ENCODE data around the gene OR2A5. TPM values are rescaled to one million over a fixed set of nuclear protein-coding genes. Genes with fewer than 3 reads are reported as not detected.
"Not testable (repeated sequence)": the region's sequence is repeated elsewhere in the genome, so short reads cannot be mapped to it uniquely, and the experiment has no call there.

The OR2A5 gene
- total RNA-seq, 1 donor from 2014 or later: not detected

DNA sequence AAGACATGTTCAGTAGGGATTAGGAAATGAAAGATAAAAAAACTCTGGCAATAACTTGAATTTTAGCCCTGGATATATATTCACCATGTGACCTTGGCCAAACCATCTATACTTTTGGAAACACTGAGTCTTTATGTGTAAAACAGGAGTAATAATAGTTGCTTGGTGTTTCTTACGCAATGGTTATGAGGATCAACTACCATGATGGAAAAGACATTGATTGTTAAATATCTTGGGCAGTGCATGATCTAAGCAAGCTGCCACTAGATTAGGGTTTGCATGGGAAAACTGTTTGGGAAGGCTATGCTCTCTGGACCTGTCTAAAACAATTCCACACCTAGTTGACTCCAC, 42.1 kb upstream of the OR2A5 start:
- TF ChIP-seq, protein P1, sequence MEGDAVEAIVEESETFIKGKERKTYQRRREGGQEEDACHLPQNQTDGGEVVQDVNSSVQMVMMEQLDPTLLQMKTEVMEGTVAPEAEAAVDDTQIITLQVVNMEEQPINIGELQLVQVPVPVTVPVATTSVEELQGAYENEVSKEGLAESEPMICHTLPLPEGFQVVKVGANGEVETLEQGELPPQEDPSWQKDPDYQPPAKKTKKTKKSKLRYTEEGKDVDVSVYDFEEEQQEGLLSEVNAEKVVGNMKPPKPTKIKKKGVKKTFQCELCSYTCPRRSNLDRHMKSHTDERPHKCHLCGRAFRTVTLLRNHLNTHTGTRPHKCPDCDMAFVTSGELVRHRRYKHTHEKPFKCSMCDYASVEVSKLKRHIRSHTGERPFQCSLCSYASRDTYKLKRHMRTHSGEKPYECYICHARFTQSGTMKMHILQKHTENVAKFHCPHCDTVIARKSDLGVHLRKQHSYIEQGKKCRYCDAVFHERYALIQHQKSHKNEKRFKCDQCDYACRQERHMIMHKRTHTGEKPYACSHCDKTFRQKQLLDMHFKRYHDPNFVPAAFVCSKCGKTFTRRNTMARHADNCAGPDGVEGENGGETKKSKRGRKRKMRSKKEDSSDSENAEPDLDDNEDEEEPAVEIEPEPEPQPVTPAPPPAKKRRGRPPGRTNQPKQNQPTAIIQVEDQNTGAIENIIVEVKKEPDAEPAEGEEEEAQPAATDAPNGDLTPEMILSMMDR (IDR thresholded peaks at IDR 0.05; ENCODE audit: insufficient read depth, low read length, poor library complexity, severe bottlenecking): no peak
- no peak overlapping the region for H3K4me3 ChIP-seq (ENCODE audit: low read depth, low read length)
- no peak for DNase-seq (ENCODE audit: low read depth)

DNA sequence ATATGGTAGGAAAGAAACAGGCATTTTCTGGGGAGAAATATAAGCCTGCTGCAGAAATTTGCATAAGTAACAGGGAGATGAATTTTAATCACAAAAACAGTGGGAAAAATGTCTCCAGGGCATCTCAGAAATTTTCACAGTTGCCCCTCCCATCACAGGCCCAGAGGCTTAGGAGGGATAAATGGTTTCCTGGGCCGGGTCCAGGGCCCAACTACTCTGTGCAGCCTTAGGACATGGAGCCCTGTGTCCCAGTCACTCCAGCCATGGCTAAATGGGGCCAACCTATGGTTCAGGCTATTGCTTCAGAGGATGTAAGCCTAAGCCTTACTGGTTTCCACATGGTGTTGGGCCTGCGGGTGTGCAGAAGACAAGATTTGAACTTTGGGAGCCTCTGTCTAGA, 39.4 kb upstream of the OR2A5 start:
- Histone ChIP-seq H3K4me3 (ENCODE audit: low read depth, low read length) (no peak overlapping the region), H3K27me3 (ENCODE audit: control insufficient read depth, insufficient read depth, low read length) (no peaks in the 10 kb centered on the region), H3K36me3 (ENCODE audit: control insufficient read depth, insufficient read depth, low read length) (no peaks in the 10 kb centered on the region)
- DNase-seq (ENCODE audit: low read depth): no peak
- TF ChIP-seq, protein P1 (IDR thresholded peaks at IDR 0.05; ENCODE audit: insufficient read depth, low read length, poor library complexity, severe bottlenecking): no peak

More for the DNA sequence above, 42.1 kb upstream of the OR2A5 start:
- H3K36me3 ChIP-seq (ENCODE audit: control insufficient read depth, insufficient read depth, low read length): no peaks in the 10 kb centered on the region
- no peaks in the 10 kb centered on the region for H3K27me3 ChIP-seq (ENCODE audit: control insufficient read depth, insufficient read depth, low read length)

DNA sequence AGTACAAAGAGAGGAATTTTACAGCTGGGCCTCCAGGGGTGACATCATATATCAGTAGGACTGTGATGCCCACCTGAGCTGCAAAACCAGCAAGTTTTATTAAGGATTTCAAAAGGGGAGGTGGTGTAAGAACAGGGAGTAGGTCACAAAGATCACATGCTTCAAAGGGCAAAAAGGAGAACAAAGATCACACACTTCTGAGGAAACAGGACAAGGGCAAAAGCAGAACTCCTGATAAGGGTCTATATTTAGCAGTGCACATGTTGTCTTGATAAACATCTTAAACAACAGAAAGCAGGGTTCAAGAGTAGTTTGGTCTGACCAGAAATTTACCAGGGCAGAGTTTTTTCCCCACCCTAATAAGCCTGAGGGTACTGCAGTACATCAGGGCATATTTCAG, 38.7 kb upstream of the OR2A5 start:
- not testable (repeated sequence) for H3K36me3 ChIP-seq (ENCODE audit: control insufficient read depth, insufficient read depth, low read length); H3K27me3 ChIP-seq (ENCODE audit: control insufficient read depth, insufficient read depth, low read length); DNase-seq (ENCODE audit: low read depth); H3K4me3 ChIP-seq (ENCODE audit: low read depth, low read length)

DNA sequence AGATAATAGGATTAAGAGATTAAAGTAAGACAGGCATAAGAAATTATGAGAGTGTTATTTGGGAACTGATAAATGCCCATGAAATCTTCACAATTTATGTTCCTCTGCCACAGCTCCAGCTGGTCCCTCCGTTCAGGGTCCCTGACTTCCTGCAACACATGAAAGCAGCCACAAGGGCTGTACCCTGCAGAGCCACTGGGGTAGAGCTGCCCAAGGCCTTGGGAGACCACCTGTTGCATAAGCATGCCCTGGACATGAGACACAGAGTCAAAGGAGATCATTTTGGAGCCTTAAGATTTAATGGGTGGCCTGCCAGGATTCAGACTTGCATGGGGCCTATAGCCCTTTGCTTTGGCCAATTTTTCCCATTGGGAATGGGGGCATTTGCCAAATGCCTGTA, 37.9 kb upstream of the OR2A5 start:
- not testable (repeated sequence) for H3K4me3 ChIP-seq (ENCODE audit: low read depth, low read length); H3K36me3 ChIP-seq (ENCODE audit: control insufficient read depth, insufficient read depth, low read length); DNase-seq (ENCODE audit: low read depth); H3K27me3 ChIP-seq (ENCODE audit: control insufficient read depth, insufficient read depth, low read length)

DNA sequence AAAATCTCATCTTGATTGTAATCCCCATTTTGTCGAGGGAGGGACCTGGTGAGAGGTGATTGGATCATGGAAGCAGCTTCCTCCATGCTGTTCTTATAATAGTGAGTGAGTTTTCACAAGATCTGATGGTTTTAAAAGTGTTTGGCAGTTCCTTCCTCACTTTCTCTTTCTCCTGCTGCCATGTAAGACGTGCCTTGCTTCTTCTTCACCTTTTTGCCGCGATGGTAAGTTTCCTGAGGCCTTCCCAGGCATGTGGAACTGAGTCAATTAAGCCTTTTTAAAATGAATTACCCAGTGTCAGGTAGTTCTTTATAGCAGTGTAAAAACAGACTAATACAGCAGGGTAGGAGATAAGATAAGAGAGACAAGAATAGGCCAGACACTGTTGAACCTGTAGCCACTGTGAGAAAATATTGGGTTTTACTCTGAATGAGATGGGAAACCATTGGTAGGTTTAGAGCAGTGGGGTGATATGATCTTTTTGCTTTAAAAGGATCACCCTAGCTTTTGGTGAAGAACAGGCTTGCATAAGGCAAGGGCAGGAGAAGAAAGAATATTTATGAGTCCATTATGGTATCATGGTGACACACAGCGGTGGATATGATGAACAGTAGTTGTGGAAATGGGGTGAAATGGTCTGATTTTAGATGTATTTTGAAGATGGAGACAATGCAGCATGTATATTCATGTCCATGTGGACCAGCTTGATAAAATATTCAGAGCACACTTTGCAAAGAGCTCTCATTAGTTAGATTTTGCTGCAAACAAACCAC, 37.1 kb upstream of the OR2A5 start:
- no peak for DNase-seq (ENCODE audit: low read depth)
- H3K27me3 ChIP-seq (ENCODE audit: control insufficient read depth, insufficient read depth, low read length): no peaks in the 10 kb centered on the region
- no peak overlapping the region for H3K4me3 ChIP-seq (ENCODE audit: low read depth, low read length)
- TF ChIP-seq, protein P1 (IDR thresholded peaks at IDR 0.05; ENCODE audit: insufficient read depth, low read length, poor library complexity, severe bottlenecking): no peak
- no peaks in the 10 kb centered on the region for H3K36me3 ChIP-seq (ENCODE audit: control insufficient read depth, insufficient read depth, low read length)

DNA sequence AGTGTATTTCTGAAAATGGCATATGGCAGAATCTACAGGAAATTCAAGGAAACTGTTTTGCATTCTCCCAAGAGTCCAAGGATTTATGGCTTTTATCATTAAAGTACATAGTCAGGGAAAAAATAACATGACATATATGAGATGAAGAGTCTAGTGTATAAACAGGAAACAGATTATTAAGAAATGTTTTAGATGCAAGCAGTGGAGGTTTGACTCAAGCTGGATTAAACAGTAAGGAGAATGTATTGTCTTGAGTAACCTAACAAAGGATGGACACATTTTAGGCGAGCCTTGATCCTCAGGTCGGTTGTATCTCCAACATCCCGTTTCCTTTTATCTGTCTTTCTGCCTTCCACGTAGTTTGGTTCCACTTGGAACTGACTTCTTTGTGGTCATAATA, 30.7 kb upstream of the OR2A5 start:
- no peak for DNase-seq (ENCODE audit: low read depth)
- Histone ChIP-seq H3K27me3 (ENCODE audit: control insufficient read depth, insufficient read depth, low read length) (no peaks in the 10 kb centered on the region), H3K36me3 (ENCODE audit: control insufficient read depth, insufficient read depth, low read length) (no peaks in the 10 kb centered on the region), H3K4me3 (ENCODE audit: low read depth, low read length) (no peak overlapping the region)
- TF ChIP-seq, protein P1 (IDR thresholded peaks at IDR 0.05; ENCODE audit: insufficient read depth, low read length, poor library complexity, severe bottlenecking): no peak

DNA sequence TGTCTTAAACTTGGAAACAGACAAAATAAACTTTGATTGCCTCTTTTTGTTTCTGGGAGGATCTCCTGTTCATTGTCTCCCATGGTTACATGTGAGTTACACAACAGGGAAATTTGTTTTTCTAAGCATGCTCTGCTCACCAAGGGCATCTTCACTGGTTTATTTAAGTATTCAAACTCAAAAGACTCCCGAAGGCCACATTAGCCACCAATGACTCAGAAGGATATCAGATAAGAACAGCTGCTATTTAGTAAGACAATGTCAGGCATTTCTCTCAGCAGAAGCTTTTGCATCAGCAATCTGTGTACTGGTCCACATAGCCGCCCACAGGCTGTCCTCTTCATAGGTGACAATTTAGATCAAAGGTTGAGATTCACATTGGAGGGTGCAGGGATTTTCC, 29.3 kb upstream of the OR2A5 start:
- no peaks in the 10 kb centered on the region for H3K27me3 ChIP-seq (ENCODE audit: control insufficient read depth, insufficient read depth, low read length)
- DNase-seq (ENCODE audit: low read depth): peak; percentile 69
- no peak overlapping the region for H3K4me3 ChIP-seq (ENCODE audit: low read depth, low read length)
- TF ChIP-seq, protein P1 (IDR thresholded peaks at IDR 0.05; ENCODE audit: insufficient read depth, low read length, poor library complexity, severe bottlenecking): no peak
- no peaks in the 10 kb centered on the region for H3K36me3 ChIP-seq (ENCODE audit: control insufficient read depth, insufficient read depth, low read length)
